Activated CD8-positive, alpha-beta memory T cell treated with anti-CD3 and anti-CD28 coated beads, Interleukin-2, amount 50 U/mL, for 4 hours (primary cell): ENCODE results near the gene CNTN5.

Experiments
- DNase-seq: peaks from one replicate; pipeline ENCODE4 v3.0.0-alpha.2; 2020

CNTN5 gene

DNA sequence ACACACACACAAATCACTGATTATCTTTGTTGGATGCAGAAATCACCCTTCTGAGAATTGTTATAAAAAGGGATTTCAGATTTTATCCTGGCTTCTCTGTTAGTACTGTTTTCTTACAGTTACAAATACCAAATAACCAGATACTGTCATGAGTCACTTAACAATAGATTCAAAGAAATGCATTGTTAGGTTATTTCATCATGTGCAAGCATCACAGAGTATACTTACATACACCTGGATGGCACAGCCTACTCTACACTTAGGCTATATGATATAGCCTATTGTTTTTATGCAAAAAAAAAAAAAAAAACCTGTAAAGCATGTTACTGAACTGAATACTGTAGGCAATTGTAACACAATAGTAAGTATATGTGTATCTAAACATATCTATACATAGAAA lies 1347.1 kb downstream of the CNTN5 start:
- DNase-seq: no peak

DNA sequence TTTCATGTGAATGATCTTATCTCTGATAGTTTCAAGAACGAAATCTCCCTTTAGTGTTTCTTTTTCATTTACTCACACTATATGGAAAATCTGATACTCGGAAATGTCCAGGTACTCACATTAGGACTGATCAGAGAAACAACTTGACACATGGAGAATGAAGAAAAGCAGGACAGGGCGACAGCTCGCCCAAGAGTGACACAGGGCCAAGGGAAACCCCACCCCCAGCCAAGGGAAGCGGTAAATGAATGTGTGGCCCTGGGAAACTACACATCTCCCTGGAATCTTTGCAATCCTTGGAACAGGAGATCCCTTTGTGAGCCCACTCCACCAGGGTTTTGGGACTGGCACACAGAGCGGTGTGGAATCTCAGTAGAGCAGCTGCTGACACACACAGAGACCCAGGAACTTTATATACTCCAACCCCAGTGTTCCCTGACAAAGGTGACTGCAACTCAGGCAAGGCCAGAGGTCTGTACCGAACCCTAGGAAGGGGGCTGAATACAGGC lies 1362.7 kb downstream of the CNTN5 start:
- DNase-seq: no peak

DNA sequence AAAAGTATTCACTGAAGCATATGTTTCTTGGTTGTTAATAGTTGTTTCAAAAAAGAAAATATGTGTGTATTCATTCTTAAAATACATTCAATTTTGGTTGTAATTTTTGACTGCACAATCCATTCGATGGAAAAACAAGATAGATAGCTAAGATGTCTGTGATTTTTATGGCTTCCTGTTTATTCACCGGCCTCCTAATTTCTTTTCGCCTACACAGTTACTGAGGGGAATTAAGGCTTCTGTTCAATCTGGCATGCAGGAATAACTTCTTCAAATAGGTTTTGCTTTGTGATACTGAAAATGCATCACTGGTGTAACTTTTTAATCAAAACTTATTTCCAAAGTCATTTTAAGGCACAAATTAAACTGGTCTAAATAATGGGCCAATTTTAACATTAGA lies 1375.5 kb downstream of the CNTN5 start:
- no peak for DNase-seq

DNA sequence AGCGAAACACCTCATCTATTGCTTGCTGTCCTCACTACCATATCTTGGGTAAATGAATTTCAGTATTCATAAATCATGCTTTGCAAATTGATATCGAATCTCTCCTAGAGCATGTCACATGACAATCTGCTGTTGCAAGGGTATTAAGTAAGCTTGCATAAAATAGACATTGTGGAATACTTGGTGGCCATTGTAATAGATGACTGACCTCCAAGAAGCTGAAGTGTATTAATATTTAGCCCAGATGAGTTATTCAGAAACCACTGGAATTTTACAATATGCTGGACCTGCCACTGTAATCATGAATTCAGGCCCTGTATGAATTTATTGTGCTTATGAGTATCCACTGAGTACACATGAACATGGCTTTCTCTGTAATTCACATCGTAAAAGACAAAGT lies 1376.7 kb downstream of the CNTN5 start:
- no peak for DNase-seq

DNA sequence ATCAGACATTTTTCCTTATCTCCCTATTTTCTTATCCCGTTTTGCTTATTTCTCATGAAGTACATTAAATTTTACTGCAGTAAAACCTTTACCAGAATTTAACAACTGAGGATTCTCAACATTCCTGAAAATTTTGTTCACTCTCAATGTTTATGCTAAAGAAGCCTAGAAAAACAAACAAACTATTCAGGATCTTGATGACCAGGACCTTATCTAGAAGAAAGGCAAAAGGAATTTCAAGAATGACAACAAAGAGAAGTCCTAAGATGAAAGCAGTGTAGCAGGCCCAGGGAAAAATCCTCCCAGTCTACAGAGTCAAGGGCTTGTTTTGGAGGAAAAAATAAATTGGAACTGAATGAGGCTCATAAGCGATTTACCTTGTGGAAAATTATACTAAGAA lies 1383.1 kb downstream of the CNTN5 start:
- DNase-seq: no peak

DNA sequence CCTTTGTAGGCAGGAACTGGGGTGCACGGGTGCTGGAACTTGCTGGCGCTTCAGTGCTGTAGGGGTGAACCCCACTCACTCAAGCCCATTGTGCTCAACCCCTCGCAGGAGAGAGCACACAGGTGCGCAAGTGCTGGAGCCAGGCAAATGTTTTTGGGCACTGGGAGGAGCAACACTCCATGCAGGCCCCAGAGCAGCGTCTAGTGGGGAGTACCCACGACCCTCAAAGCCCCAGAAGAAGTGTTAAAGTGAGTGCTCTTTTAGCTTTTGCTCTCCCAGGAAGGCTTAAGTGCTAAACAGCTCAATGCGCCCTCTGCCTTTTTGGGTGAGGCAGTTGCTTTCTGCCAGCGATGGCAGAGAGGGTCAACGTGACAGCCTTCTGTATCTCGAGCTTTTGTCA lies 1384.2 kb downstream of the CNTN5 start:
- no peak for DNase-seq
